PFSK-1 (cell line): ENCODE results near the gene EXOC6B.

Experiments used
- FOXP2 ChIP-seq: optimal IDR thresholded peaks from 2 replicates; pipeline ENCODE3; 2011; ENCODE audit warnings: borderline replicate concordance, control low read depth, inconsistent platforms; ENCODE audit not compliant: insufficient read depth; ENCODE audit errors: extremely low read length, extremely low read depth
- POLR2AphosphoS5 ChIP-seq: IDR thresholded peaks from 2 replicates; pipeline ENCODE4 v1.6.1; 2012; ENCODE audit warnings: low read depth, mild to moderate bottlenecking, control low read depth, low read length, moderate library complexity
- SIN3A ChIP-seq: IDR thresholded peaks from 2 replicates; pipeline ENCODE4 v1.6.1; 2012; ENCODE audit warnings: mild to moderate bottlenecking, low read length, moderate library complexity, borderline replicate concordance; ENCODE audit not compliant: insufficient read depth
- TAF1 ChIP-seq: IDR thresholded peaks from 2 replicates; pipeline ENCODE4 v1.6.1; 2012; ENCODE audit warnings: low read length, control low read depth, borderline replicate concordance; ENCODE audit not compliant: insufficient read depth
- TF ChIP-seq, protein P1 (sequence below), 2 experiments: IDR thresholded peaks; 2 replicates each; pipeline versions ENCODE4 v1.6.1 to v1.8.0; 2011 to 2012; ENCODE audit warnings: low read depth in 2 of 2, low read length in 2 of 2, control low read depth in 1 of 2, inconsistent platforms in 1 of 2, mild to moderate bottlenecking in 1 of 2, moderate library complexity in 1 of 2; ENCODE audit not compliant: insufficient read depth in 1 of 2

The EXOC6B gene

DNA sequence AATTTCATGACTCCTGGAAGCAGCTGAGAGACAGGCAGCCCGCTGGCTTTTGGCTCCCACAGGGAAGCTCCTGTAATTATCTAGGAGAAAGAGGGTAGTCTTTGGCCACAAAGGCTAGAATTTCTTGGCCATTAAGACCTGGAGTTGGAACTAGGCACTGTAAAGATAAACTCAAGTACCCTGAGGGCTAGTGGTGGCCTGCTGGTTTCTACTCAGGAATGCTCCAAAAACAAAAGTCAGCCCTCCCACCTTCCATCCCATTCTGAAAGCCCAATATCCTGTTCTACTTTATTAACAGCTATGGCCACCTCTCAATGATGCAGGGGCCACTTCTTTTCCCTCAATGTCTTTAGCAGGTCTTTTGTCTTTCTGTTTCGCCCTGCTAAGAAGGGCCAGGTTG lies 644.2 kb downstream of the EXOC6B start:
- TF ChIP-seq SIN3A = no peak

DNA sequence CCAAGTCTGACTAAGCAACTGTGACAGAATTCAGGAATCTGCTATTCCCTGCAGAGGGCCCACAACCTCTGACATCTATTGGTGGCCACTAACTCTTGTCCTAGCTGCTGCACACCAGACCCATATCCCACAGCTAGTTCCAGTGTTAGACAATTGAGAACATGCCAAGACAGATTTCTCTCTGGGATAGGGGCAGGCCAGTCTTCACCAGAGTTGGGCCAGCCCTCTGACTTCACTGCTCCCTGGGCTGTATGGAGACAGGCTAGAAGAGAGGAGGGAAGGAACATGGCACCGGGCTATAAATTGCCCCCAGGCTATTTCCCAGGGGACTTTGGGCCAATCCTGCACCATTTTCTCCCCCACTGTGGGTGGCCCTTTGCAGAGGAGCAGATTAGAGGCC lies 645.5 kb downstream of the EXOC6B start:
- TF ChIP-seq, protein P1, sequence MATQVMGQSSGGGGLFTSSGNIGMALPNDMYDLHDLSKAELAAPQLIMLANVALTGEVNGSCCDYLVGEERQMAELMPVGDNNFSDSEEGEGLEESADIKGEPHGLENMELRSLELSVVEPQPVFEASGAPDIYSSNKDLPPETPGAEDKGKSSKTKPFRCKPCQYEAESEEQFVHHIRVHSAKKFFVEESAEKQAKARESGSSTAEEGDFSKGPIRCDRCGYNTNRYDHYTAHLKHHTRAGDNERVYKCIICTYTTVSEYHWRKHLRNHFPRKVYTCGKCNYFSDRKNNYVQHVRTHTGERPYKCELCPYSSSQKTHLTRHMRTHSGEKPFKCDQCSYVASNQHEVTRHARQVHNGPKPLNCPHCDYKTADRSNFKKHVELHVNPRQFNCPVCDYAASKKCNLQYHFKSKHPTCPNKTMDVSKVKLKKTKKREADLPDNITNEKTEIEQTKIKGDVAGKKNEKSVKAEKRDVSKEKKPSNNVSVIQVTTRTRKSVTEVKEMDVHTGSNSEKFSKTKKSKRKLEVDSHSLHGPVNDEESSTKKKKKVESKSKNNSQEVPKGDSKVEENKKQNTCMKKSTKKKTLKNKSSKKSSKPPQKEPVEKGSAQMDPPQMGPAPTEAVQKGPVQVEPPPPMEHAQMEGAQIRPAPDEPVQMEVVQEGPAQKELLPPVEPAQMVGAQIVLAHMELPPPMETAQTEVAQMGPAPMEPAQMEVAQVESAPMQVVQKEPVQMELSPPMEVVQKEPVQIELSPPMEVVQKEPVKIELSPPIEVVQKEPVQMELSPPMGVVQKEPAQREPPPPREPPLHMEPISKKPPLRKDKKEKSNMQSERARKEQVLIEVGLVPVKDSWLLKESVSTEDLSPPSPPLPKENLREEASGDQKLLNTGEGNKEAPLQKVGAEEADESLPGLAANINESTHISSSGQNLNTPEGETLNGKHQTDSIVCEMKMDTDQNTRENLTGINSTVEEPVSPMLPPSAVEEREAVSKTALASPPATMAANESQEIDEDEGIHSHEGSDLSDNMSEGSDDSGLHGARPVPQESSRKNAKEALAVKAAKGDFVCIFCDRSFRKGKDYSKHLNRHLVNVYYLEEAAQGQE (IDR thresholded peaks at IDR 0.05; ENCODE audit: insufficient read depth in 1 of 2, low read depth in 2 of 2, low read length in 2 of 2) = no peak
- TF ChIP-seq TAF1 = no peak
- TF ChIP-seq FOXP2 = no peak
- TF ChIP-seq POLR2AphosphoS5 = no peak
- no peak for TF ChIP-seq SIN3A

DNA sequence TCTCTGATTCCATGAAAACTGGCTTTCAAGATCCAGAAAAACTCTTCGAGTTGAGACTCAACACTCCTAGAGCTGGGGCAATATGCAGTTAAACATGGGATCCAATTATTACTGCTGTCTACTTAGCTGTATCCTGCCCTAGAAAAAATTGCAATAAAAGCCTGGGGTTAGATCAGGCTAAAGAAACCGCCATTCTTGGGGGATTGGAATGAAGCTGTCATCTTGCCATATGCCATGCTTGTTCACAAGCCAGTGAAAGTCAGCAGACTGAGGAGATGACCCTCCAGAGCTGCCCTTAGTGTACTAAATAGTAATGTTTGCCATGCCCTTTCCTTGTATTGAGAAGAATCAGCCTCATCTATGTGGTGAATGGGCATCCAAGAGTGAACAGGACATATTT lies 647.3 kb downstream of the EXOC6B start:
- no peak for TF ChIP-seq FOXP2
- TF ChIP-seq TAF1 = no peak
- no peak for TF ChIP-seq SIN3A
- TF ChIP-seq POLR2AphosphoS5 = no peak
- TF ChIP-seq, protein P1 (IDR thresholded peaks at IDR 0.05; ENCODE audit: insufficient read depth in 1 of 2, low read depth in 2 of 2, low read length in 2 of 2) = no peak

DNA sequence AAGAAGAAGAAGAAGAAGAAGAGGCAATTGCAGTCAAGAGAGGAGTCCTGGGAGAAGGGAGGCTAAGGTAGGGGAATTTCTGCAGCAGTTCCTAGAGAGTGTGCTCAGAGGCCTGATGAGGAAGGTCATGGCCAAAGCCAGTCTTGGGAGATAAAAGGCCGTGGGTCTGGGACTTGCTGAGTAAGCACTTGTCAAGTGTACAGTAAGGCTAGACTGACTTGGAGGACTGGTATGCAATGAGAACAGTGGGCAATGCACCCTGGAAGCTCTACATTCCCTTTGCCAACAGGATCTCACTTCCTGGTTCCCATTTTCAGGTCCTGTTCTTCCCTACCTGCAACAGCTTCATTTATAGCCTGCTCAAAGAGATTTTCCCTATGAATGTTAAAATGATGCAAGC lies 649.6 kb downstream of the EXOC6B start:
- TF ChIP-seq, protein P1 (IDR thresholded peaks at IDR 0.05; ENCODE audit: insufficient read depth in 1 of 2, low read depth in 2 of 2, low read length in 2 of 2) = no peak
- TF ChIP-seq FOXP2 (no peak), POLR2AphosphoS5 (no peak), TAF1 (no peak), SIN3A (no peak)

DNA sequence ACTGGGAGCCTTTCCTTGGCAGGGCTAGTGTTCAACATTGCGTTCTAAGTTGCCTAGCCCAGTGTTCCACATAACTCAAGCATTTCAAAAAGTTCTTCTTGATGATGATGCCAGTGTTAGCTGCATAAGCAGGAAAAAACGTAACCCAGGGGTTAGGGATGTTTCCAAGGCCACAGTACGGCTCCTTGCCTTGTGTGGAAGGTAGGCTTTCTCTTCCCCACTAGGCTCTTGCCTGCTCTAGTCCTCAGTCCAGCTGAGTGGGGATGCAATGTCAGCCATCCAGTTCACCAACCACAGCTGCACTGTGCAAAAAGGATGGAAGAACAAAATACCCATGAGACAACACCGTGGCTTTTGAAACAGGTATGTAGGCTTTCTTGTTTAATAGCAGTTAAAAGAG lies 650.2 kb downstream of the EXOC6B start:
- no peak for TF ChIP-seq TAF1
- TF ChIP-seq FOXP2 = no peak
- TF ChIP-seq SIN3A = no peak
- TF ChIP-seq POLR2AphosphoS5 = no peak
- TF ChIP-seq, protein P1 (IDR thresholded peaks at IDR 0.05; ENCODE audit: insufficient read depth in 1 of 2, low read depth in 2 of 2, low read length in 2 of 2) = no peak
